ENCODE measurements around the gene ARHGAP32. TPM values are rescaled to one million over a fixed set of nuclear protein-coding genes. Genes with fewer than 3 reads are reported as not detected.

ARHGAP32 gene
- total RNA-seq, 1 experiment from 2014 or later, result 22.0 TPM

DNA sequence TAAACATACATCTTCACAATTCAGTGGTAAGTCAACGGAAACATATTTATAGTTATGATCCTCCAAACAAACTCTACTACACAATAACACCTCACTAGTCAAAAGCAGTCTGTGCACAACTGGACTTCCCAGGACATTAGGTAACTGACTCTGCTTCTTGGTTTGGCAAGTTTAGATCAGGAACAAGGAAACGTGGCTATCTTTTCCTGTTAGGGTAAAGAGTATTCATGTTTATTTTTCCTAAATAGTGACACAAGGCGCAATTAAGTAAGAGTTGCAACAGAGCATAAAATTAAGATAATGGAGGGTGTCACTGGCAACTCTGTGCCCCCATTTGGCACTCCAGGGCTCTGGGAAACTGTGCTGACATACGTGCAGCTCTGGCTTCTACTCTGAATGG lies 179.2 kb downstream of the ARHGAP32 start:
- no peaks in the 10 kb centered on the region for H3K79me1 ChIP-seq (ENCODE audit: insufficient read depth, low read depth, low read length, poor library complexity, severe bottlenecking)
- TF ChIP-seq, protein P1, sequence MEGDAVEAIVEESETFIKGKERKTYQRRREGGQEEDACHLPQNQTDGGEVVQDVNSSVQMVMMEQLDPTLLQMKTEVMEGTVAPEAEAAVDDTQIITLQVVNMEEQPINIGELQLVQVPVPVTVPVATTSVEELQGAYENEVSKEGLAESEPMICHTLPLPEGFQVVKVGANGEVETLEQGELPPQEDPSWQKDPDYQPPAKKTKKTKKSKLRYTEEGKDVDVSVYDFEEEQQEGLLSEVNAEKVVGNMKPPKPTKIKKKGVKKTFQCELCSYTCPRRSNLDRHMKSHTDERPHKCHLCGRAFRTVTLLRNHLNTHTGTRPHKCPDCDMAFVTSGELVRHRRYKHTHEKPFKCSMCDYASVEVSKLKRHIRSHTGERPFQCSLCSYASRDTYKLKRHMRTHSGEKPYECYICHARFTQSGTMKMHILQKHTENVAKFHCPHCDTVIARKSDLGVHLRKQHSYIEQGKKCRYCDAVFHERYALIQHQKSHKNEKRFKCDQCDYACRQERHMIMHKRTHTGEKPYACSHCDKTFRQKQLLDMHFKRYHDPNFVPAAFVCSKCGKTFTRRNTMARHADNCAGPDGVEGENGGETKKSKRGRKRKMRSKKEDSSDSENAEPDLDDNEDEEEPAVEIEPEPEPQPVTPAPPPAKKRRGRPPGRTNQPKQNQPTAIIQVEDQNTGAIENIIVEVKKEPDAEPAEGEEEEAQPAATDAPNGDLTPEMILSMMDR (conservative IDR thresholded peaks at IDR 0.05), result no peak
- no peaks in the 10 kb centered on the region for H3K9me3 ChIP-seq (ENCODE audit: control insufficient read depth, low read depth, low read length)
- Mint-ChIP-seq H3K27ac (no peak overlapping the region), H3K27me3 (ENCODE audit: low read depth) (no peaks in the 10 kb centered on the region), H3K9me3 (no peaks in the 10 kb centered on the region), H3K4me3 (no peak overlapping the region), H3K36me3 (ENCODE audit: insufficient read depth in 1 of 3, low read depth in 3 of 3) (no peaks in the 10 kb centered on the region; a peak in 2 of 7 replicates), H3K4me1 (no peaks in the 10 kb centered on the region)
- H4K5ac ChIP-seq (ENCODE audit: insufficient read length, low read depth, low read length), result no peak overlapping the region
- no peak overlapping the region for H2AFZ ChIP-seq (ENCODE audit: low read length)
- no peak overlapping the region for H3T11ph ChIP-seq (ENCODE audit: low read length)
- H3K4me2 ChIP-seq (ENCODE audit: insufficient read depth, insufficient read length, low read length), result no peak overlapping the region
- no peak overlapping the region for H3K14ac ChIP-seq (ENCODE audit: insufficient read depth, low read length)
- WGBS (ENCODE audit: extremely low coverage, insufficient read length, low lambda C conversion rate), result no CpG with 5 or more reads among the region's 4 CpGs
- no peaks in the 10 kb centered on the region for H3K79me2 ChIP-seq (ENCODE audit: insufficient read depth, low read length)
- H3K18ac ChIP-seq (ENCODE audit: insufficient read length, low read depth, low read length), result no peak overlapping the region
- DNase-seq, result no peak
- no peak overlapping the region for H2BK15ac ChIP-seq (ENCODE audit: low read depth, low read length)
- no peak overlapping the region for H4K8ac ChIP-seq (replicated peaks; ENCODE audit: insufficient read length, low read depth, low read length)
- H3K23ac ChIP-seq (ENCODE audit: insufficient read length, low read depth, low read length), result no peak overlapping the region
- H3K4me1 ChIP-seq (ENCODE audit: insufficient read depth, low read length), result no peaks in the 10 kb centered on the region
- H4K91ac ChIP-seq (ENCODE audit: insufficient read length, low read depth, low read length), result no peak overlapping the region
- no peak overlapping the region for H3K9ac ChIP-seq (ENCODE audit: extremely low read depth, insufficient read length, low read length)
- no peaks in the 10 kb centered on the region for H3K23me2 ChIP-seq (ENCODE audit: insufficient read length, low read depth, low read length, poor library complexity, severe bottlenecking)
- no peaks in the 10 kb centered on the region for H3K27me3 ChIP-seq (ENCODE audit: insufficient read depth, low read length)
- no peak overlapping the region for H2BK5ac ChIP-seq (ENCODE audit: insufficient read length, low read length)
- no peak overlapping the region for H2BK20ac ChIP-seq (ENCODE audit: low read depth, low read length, poor library complexity, severe bottlenecking)
- H3K56ac ChIP-seq (ENCODE audit: insufficient read length, low read depth, low read length), result no peak overlapping the region
- H3K27ac ChIP-seq (ENCODE audit: insufficient read length, low read depth, low read length), result no peak overlapping the region
- no peaks in the 10 kb centered on the region for H4K20me1 ChIP-seq (ENCODE audit: control insufficient read depth, insufficient read depth, insufficient read length)
- H2AK5ac ChIP-seq (ENCODE audit: insufficient read length, low read length), result no peak overlapping the region
- no peak overlapping the region for H2BK12ac ChIP-seq (ENCODE audit: insufficient read length, low read depth, low read length)
- H2BK120ac ChIP-seq (ENCODE audit: low read depth, low read length, poor library complexity, severe bottlenecking), result no peak overlapping the region
- H3K4ac ChIP-seq (ENCODE audit: low read depth, low read length), result no peak overlapping the region
